ENCODE measurements around the gene RNASE13.

RNASE13 gene

DNA sequence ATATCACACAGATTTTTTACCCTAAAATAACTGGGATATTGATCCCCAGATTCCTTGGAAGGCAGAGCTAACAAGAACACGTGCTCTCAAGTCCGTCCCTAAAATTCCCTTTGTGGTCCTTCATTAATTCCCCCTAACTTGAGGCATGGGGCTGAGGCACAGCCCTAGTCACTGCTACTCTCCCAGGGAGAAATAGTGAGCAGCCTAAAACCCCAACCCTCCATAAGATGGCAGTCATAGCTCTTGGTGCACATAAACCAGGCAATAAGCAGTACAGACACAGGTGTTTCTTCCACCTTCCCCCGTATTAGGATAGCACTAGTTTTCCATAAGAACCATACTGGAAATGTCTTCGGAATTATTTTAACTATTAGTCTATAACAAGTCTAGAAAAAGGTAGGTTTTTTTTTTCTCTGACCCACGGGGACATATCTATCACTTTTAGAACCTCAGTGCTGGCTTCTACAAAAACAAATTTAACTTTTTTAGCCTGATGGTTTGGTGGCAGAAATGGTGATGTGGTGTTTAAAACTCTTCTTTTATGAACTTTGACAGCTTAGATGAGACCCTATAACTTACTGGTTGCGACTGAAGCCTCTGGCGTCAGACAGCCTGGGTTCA lies 32.4 kb upstream of the RNASE13 start:
- DNase-seq (ENCODE audit: low read depth, low spot score), result no peak
- no peak overlapping the region for H3K27ac ChIP-seq

DNA sequence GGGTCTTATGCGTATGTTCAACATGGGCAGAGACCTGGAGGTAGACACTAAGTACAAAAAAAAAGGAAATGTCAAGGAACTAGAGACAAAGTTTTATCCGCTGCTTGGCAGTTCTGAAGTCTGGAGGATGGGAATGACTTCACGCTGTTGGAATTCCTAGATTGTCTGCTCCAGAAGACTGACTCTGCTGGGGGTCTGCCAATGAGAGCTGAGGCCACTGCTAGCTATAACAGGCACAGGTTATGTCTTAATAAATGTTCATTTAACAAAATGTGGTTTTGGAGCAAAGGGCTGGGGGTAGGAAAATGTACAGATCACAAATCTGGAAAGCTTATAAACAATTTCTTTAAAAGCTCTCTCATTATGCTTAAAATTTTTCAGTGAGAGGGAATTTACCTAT lies 28.9 kb upstream of the RNASE13 start:
- H3K27ac ChIP-seq, result no peak overlapping the region
- DNase-seq (ENCODE audit: low read depth, low spot score), result no peak

DNA sequence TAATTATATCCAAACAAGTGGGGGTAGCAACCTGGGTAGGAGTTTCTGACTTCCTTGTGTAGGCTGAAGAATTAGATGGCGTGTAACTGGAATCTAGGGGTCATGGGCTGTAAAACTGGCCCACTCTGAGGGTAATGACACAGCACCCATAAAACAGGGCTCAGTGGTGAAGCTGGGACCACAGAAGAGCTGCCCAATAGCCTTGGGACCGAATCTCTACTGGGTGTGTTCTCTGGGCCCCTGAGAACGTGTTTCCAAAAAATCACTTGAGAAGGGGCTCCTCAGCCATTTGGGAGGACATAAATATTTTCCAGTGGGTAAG lies 26.7 kb upstream of the RNASE13 start:
- H3K27ac ChIP-seq, result no peak overlapping the region
- no peak for DNase-seq (ENCODE audit: low read depth, low spot score)

DNA sequence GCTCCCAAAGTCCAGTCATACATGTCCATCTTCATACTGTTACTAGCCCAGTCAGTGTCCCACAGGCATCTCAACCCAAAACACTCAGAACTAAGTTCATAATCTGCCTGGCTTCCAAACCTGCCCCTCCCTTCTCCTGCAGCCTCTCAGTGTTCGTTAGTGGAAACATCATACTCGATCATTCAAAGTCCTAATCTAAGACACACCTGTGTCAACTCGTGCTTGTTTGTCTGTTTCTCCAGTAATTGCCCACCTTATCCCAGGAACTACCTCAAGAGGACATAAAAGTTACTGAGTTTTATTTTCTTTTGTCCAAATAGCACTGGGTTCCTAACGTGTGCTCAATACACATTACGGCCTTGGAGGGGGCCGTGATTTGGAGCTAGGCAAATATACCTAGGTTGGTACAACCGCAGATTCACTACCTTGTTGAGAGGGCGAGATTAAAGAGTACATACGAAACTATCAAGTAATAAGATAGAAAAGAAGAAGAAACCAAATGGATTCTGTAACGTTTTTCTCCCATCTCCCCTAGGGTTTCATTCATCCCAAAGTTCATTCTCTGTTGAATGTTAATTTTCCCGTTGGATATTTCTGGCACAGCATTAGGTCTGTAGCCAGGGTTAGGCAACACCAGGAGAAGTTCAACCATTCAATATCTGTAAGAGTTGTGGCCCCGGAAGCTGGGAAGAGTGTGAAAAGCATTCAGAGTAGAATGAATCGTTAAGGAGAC lies 26.2 kb upstream of the RNASE13 start:
- DNase-seq (ENCODE audit: low read depth, low spot score), result no peak

DNA sequence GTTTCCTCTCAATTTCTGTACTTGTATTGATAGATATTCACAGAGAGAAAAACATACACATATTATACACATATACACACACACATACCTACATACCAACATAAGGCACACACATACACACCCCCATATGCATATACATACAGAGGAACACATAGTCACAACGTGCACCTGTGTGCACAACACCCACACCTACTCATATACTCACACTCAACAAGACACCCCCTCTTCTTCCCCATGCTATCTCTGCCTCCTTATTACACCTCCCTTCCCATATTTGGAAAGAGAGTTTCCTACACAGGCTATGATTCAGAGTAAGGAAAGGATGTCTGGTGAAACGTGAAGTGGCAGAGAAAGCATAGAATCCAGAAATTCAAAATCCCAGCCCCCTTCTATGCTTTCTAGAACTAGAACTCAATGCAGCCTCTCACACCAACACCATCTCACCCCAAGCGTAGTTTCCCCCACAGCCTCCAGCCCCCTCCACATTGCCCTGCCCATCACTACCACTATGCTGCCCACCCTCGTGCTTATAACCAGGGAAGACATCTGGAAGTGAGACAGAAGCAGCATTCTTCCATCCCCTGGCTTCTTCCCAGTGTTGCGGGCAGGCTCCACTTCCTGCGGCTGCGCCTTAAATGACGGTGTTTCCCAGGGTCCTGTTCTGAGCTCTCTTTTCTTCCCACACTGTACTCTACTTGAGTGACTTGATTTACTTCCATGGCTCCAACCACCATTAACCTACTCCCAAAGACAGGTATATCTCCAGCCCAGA lies 25.4 kb upstream of the RNASE13 start:
- no peak for DNase-seq (ENCODE audit: low read depth, low spot score)
- no peak overlapping the region for H3K27ac ChIP-seq

More for the DNA sequence above, 26.2 kb upstream of the RNASE13 start:
- H3K27ac ChIP-seq, result no peak overlapping the region

DNA sequence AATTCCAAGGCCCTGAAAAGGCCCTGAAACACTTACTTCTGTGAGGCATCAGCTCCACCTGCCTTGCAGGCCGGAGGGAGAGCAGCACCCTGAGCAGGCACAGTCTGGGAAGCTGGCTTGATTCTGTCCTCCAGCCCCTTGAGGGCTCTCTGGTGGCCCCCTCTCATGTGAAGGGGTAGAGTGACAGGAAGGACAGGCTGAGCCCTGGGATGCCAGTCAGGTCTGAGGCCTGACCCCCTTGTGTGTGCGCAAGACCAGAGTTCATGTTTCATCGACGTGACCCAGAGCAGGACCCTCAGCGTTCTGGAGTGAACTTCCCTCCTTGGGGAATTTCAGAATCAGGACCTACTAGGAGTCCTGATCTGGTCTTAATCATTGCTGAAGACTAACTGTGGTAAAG lies 24.3 kb upstream of the RNASE13 start:
- H3K27ac ChIP-seq, result no peak overlapping the region
- DNase-seq (ENCODE audit: low read depth, low spot score), result no peak

DNA sequence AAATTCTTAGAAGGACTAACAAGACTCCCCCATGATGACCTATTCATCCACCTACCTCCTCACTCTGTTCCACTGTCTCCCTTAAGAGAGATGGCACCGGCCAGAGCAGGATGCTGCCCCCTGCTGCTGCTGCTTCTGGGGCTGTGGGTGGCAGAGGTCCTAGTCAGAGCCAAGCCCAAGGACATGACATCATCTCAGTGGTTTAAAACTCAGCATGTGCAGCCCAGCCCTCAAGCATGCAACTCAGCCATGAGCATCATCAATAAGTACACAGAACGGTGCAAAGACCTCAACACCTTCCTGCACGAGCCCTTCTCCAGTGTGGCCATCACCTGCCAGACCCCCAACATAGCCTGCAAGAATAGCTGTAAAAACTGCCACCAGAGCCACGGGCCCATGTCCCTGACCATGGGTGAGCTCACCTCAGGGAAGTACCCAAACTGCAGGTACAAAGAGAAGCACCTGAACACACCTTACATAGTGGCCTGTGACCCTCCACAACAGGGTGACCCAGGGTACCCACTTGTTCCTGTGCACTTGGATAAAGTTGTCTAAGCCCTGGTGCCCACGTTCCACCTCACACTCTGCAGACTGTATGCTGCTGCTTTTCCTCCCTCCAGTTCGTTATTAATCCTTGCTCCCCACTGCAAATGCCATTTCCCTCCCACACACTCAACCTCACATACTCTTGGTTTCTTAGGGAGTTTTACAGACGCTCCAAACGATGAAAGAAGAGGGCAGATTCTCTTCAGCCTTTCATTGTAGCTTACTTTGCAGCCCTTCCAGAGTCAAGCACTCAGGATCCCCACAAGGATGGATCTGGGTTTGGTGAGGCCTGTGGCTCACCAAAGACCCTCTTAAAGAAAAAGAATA lies 23.4 kb upstream of the RNASE13 start, which contains the start of gene RNASE8:
TSS of gene RNASE8 (plus strand) at position 20 of the 873 bp plus-strand sequence. CDS start at position 91, 71 bp downstream.
- DNase-seq (ENCODE audit: low read depth, low spot score), result no peak
- H3K27ac ChIP-seq, result no peak within 1 kb of the TSS

DNA sequence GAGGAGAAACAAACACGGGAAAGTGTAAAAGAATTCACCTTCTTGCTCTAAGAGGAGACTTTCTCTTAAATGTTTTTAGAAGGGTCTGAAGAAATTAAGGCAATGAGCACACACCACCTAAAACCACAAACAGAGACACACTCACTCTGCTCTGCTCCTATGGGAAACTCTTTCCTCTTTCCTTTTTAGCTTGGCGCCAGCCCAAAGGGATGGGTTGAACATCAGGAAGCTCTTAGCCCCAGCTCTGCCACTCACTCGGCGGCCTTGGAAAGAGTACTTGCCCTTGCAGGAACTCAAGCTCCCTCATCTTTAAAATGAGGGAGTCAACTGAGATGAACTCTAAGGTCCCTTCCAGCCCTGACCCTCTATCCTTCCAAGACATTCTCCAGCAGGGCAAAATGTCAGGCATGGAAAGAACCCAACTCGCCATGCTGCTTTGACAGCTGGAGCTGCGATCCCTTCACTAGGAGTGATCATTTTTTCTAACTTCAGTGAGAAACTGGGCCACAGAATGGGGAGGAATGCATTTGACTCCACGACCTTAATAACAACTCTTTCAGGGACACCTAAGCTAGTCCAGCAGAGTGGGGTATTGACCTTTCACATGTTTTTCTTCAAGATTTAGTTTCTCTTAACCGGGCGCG lies 22.0 kb upstream of the RNASE13 start:
- no peak overlapping the region for H3K27ac ChIP-seq
- DNase-seq (ENCODE audit: low read depth, low spot score), result no peak

DNA sequence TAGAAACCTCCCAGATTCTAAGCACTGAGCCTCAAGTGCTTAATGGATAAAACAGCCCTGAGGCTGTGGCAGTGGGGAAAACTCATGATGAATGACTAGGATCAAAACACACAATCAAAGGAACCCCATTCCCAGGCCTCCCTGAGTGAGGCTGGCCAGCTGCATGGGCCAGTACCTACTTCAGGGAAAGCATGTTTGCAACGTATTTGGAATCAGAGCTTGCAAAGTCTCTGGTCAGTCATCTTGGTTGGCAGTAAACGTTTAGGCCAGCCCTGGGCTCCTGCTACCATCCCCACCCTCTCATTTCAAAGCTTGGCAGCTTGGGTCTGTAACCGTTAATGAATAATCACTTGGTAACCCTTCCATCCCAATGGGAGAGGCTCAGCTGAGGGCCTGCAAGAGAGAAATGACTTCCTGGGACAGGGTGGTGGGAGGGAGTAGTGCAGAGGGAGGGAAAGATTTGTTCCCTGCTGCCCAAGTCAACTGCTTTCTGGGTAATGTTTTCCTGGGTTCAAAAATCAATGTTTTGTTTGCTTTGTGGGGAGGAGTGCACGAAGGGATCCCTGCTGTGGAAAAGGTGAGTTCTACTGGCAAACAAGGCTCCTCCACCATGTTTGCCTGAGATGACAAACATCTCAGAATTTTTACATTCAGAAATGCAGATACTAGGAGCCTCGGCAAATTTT lies 21.0 kb upstream of the RNASE13 start:
- no peak for DNase-seq (ENCODE audit: low read depth, low spot score)
- H3K27ac ChIP-seq, result no peak overlapping the region

DNA sequence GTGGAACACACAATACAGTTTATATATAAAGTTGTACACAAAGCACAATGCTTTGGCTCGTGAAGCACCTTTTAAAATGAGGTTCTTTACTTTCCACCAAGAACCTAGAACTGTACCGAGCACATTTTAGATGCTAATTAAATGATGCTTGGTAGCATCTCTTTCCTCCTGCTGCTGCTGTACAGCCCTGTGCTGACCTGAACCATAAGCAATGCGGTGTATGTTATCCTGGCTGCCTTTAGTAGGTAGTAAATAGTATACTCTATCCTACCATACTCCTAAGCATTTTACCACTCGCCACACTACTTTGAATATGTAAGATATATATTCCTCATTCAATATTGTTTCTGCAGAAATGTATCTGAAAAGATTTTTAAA lies 20.1 kb upstream of the RNASE13 start:
- no peak overlapping the region for H3K27ac ChIP-seq

DNA sequence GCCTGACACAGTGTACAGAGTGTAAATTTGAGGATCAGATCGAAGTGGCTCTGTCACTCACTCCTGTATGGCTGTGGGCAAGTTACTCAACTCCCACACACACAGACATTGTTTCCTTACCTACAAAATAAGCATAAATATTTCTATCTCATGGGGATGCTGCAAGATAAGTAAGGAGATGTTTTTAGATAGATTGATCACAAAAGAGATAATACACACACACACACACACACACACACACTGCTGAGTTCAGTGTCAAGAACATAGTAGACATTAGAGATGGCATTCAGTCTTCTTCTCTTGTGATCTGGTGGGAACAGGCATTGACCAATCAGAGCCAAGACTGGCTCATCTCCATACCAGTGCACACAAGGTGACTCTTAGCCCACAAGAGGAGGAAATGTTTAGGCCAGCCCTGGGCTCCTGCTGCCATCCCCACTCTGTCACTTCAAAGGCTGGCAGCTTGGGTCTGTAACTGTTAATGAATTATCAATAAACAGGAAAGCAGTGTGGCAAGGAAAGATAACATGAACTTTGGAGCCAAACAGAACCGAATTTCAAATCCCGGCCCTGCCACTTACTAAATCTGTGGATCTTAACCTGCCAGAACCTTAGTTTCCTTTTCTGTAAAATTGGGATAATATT lies 19.6 kb upstream of the RNASE13 start:
- DNase-seq (ENCODE audit: low read depth, low spot score), result no peak
- H3K27ac ChIP-seq, result no peak overlapping the region

More for the DNA sequence above, 20.1 kb upstream of the RNASE13 start:
- DNase-seq (ENCODE audit: low read depth, low spot score), result no peak

DNA sequence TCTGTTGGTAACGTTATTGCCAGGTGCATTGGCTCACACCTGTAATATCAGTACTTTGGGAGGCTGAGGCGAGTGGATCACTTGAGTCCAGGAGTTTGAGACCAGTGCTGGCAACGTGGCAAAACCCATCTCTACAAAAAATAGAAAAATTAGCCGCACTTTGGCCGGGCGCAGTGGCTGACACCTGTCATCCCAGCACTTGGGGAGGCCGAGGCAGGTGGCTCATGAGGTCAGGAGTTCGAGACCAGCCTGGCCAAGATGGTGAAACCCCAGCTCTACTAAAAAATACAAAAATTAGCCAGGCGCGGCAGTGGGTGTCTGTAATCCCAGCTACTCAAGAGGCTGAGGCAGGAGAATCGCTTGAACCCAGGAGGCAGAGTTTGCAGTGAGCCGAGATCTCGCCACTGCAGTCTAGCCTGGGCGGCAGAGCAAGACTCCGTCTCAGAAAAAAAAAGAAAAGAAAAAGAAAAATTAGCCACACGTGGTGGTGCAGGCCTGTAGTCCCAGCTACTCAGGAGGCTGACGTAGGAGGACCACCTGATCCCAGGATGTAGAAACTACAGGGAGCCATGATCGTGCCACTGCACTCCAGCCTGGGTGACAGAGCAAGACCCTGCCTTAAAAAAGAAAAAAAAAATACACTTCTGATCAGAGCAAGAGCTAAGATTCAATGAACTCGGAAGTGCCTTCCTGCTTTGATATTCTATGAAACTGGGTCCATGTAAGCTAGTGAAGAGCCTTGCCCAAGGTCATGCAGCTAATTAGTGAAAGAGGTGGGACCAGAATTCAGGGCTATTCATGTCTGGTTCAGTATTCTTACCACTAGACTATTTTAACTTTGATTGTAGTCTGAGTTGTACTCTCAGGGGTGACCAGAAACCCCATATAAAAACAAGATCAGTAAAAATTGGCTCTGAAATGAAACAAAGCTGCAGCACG lies 18.8 kb upstream of the RNASE13 start:
- DNase-seq (ENCODE audit: low read depth, low spot score), result no peak
- H3K27ac ChIP-seq, result no peak overlapping the region

DNA sequence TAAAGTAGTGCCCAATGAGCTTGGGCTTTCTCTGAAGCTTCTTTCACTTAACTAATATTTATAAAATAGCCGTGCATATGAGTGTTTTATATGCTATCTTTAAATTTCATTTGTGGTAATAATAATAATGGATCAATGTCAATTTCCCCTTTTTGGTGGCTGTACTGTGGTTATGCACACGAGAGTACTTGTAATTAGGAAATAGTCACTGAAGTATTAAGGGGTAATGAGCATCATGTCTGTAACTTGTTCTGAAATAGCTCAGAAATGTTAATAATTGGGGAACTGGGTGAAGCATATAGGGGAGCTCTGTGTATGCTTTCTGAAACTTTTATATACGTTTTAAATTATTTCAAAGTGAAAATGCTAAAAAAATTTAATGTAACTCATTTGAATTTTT lies 16.0 kb upstream of the RNASE13 start:
- no peak for DNase-seq (ENCODE audit: low read depth, low spot score)

DNA sequence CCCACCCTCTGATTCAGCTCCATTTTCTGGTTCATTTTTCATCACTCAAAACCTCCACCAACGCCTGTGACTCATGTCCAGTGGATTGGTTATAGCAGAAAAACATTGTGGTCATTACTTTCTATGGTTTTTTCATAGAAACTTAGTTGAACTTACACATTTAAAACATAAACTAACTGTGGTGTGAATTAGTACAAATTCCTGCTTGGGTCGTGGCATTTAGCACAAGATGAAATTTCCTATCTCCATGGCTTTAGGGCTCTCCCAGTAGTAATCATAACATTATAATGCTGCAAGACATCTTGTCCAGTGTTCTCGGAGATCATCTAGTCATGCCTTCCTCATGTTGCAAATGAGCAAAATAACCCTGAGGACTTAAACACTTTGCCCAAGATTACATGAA lies 14.7 kb upstream of the RNASE13 start:
- no peak overlapping the region for H3K27ac ChIP-seq
- DNase-seq (ENCODE audit: low read depth, low spot score), result no peak

More for the DNA sequence above, 16.0 kb upstream of the RNASE13 start:
- no peak overlapping the region for H3K27ac ChIP-seq

DNA sequence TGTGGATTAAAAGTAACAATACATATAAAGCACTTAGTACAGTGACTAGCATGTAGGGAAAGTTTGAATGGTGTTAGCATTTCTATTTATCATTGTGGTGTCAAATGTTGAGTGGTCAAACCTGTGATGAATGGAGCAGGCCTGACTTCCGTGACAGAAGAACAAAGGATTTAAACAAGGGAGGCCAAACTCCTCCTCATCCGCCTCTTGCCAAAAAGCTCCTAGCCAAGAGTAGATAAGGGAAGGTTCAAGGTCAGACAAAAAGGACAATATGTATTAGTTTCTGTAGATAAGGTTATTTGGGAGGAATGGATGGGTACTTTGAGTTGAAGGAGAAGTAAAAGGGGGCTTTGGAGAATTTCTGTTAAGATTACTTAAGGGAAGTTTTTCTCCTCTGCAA lies 14.0 kb upstream of the RNASE13 start:
- H3K27ac ChIP-seq, result no peak overlapping the region
- DNase-seq (ENCODE audit: low read depth, low spot score), result no peak

DNA sequence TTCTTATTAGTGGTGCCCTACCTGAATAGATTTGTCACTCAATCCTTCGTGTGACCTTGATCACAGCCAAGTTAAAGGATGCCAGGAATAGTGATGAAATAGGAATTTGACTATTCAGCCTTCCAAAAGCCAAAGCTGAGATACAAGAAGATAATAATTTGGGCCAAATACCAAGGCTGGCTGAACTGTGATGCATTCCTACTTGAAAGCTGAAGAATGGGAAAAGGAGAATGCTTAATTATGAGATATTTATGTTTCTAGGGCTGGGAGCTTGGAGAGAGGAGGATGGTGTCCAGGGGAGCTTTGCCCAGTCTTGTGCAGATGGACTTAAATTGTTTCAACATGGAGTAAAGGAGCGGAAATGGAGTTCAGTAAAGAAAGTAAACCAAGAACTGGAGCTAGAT lies 12.8 kb upstream of the RNASE13 start:
- DNase-seq (ENCODE audit: low read depth, low spot score), result no peak
- peak overlapping the region; percentile 44 for H3K27ac ChIP-seq

DNA sequence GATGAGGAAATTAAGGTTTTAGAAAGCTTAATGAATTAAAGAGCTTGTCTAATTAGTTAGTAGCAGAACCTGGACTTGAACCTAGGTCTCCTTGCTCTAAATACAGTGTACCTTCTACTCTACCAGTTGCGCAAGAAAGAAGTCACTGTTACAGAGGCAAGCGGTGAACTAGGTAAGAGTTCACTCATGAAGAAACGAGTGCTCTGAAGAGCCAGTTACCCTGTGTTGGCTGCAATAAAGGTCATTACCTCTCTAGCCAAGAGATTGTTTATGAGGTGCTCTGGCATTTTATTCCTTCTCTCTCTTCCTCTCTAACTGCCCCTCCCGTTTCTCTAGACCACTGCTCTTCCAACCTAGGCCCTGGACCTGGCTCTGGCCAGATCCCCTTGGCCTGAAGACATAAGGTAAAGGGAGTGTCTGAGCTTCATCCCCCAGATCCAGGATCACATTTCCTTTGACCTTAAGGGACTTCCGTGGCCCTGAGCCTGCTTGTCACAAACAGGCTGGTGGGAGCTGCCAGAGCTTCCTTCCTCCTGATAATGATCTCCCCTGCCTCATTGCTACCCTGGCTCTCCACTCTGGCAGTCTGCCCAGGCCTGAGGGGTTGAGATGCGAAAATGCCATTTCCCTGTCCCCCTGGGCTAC lies 9.5 kb upstream of the RNASE13 start:
- no peak for DNase-seq (ENCODE audit: low read depth, low spot score)
- peak overlapping the region; percentile 94 for H3K27ac ChIP-seq

All from epithelial cell of prostate (primary cell).